Measurements from ENCODE around the gene BMP7.

DNA sequence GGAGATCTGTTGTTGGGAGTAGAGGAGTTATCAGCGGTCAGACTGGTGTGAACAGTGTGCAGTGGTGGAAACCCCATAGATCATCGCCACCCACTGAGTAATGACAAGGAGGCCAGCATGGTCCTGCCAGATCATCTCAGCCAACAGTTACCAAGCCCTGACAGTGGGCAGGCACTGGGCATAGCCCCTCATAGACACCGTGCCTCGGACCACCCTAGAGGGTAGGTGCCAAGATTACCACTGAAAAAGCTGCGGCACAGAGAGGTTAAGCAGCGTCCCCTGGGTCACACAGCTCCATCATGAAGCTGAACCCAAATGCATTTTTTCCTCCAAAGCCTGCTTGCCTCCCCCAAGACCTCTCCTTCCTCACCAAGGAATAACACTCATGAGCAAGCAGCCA, 21.5 kb upstream of the BMP7 start:
- TF ChIP-seq, protein P1, sequence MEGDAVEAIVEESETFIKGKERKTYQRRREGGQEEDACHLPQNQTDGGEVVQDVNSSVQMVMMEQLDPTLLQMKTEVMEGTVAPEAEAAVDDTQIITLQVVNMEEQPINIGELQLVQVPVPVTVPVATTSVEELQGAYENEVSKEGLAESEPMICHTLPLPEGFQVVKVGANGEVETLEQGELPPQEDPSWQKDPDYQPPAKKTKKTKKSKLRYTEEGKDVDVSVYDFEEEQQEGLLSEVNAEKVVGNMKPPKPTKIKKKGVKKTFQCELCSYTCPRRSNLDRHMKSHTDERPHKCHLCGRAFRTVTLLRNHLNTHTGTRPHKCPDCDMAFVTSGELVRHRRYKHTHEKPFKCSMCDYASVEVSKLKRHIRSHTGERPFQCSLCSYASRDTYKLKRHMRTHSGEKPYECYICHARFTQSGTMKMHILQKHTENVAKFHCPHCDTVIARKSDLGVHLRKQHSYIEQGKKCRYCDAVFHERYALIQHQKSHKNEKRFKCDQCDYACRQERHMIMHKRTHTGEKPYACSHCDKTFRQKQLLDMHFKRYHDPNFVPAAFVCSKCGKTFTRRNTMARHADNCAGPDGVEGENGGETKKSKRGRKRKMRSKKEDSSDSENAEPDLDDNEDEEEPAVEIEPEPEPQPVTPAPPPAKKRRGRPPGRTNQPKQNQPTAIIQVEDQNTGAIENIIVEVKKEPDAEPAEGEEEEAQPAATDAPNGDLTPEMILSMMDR (conservative IDR thresholded peaks at IDR 0.05) = no peak
- no peak for TF ChIP-seq EZH2 (IDR thresholded peaks at IDR 0.05; ENCODE audit: low read depth)
